COLO668 (cell line): ENCODE results near the gene STPG1.

Experiments used
- DNase-seq: peaks from one replicate; lab custom pipeline; 2025; ENCODE audit not compliant: unreplicated experiment; lab: John Stamatoyannopoulos, UW

Gene STPG1

GRCh38 chr1:24426744-24427544 lies 13.4 kb upstream of the STPG1 start:
- no peak for DNase-seq

- no peak for DNase-seq
These were observed 12.3 kb upstream of the STPG1 start for GRCh38 chr1:24425922-24426321.

GRCh38 chr1:24425441-24425840 lies 11.9 kb upstream of the STPG1 start:
- no peak for DNase-seq

GRCh38 chr1:24424990-24425389 lies 11.4 kb upstream of the STPG1 start:
- DNase-seq = no peak

GRCh38 chr1:24424207-24424606 lies 10.6 kb upstream of the STPG1 start:
- DNase-seq = no peak

- DNase-seq = no peak
These were observed 7.9 kb upstream of the STPG1 start for GRCh38 chr1:24421502-24421901.

- DNase-seq = no peak
These were observed 7.0 kb upstream of the STPG1 start for GRCh38 chr1:24420547-24420946.

GRCh38 chr1:24418898-24419628 lies 5.5 kb upstream of the STPG1 start:
- peak; percentile 29 for DNase-seq

GRCh38 chr1:24417681-24418080 lies 4.1 kb upstream of the STPG1 start:
- DNase-seq = no peak

- peak; percentile 59 for DNase-seq
These were observed 3.2 kb upstream of the STPG1 start for GRCh38 chr1:24416666-24417391.

- peak; percentile 58 for DNase-seq
These were observed 2.5 kb upstream of the STPG1 start for GRCh38 chr1:24415910-24416665.

GRCh38 chr1:24415334-24415909 lies 1.8 kb upstream of the STPG1 start, which contains the start of gene NIPAL3:
Gene NIPAL3 (plus strand): TSS chr1:24415802. CDS start chr1:24419548, 3,746 bp downstream.
- peak; percentile 100 for DNase-seq

- peak; percentile 59 for DNase-seq
These were observed 1.3 kb upstream of the STPG1 start for GRCh38 chr1:24414775-24415333.

GRCh38 chr1:24412408-24412807 lies 1.2 kb downstream of the STPG1 start:
- DNase-seq = no peak

- no peak for DNase-seq
These were observed 1.6 kb downstream of the STPG1 start for GRCh38 chr1:24411963-24412362.

- no peak for DNase-seq
These were observed 2.8 kb downstream of the STPG1 start for GRCh38 chr1:24410750-24411149.

GRCh38 chr1:24409535-24409934 lies 4.0 kb downstream of the STPG1 start:
- DNase-seq = no peak

GRCh38 chr1:24406788-24407187 lies 6.8 kb downstream of the STPG1 start:
- DNase-seq = no peak

- no peak for DNase-seq
These were observed 9.8 kb downstream of the STPG1 start for GRCh38 chr1:24403806-24404205.

- DNase-seq = no peak
These were observed 13.5 kb downstream of the STPG1 start for GRCh38 chr1:24400065-24400464.
